HCT116 (cell line): ENCODE measurements around the gene PTP4A2. TPM values are rescaled to one million over a fixed set of nuclear protein-coding genes. Genes with fewer than 3 reads are reported as not detected.

Experiments
- ATAC-seq: fragments of 200-7000 bp; cut with Tn5 transposase; 2 replicates; pipeline ENCODE4 v1.9.1; 2020; ENCODE audit warnings: mild to moderate bottlenecking, moderate library complexity
- BruUV-seq: library from RNA; stranded (reverse); fragments of 400-500 nt; replicated peaks from 2 replicates; lab custom pipeline; 2021; lab: Mats Ljungman, UMichigan
- CTCF ChIA-PET: fragments of 300-600 bp; sonication (Branson Sonifier 250); formaldehyde crosslinking; loops from one replicate; lab custom pipeline; 2021; ENCODE audit warnings: antibody characterized with exemption; lab: Charles Lee
- POLR2A ChIA-PET: fragments of 300-600, 350-600 bp; sonication (Branson Sonifier 250); formaldehyde crosslinking; loops from one replicate; lab custom pipeline; 2021; ENCODE audit warnings: antibody characterized with exemption; lab: Charles Lee
- RAD21 ChIA-PET, 2 experiments: fragments of 300-600 bp; sonication (Branson Sonifier 250); formaldehyde crosslinking; loops; one replicate each; lab custom pipeline; 2023; ENCODE audit warnings: low total read pairs in 2 of 2; ENCODE audit not compliant: uncharacterized antibody in 2 of 2, unreplicated experiment in 2 of 2, low non-redundant PET in 1 of 2; lab: Charles Lee
- DNase-seq: peaks from one replicate; pipeline ENCODE4 v3.0.0-alpha.2; 2010; ENCODE audit warnings: low read depth, low spot score
- H2AFZ ChIP-seq: fragments of 200-600 bp; shearing (Covaris generic), sonication (generic); 2 replicates; pipeline ENCODE4 v1.6.1; 2017; ENCODE audit warnings: low read depth, mixed run types, mixed read lengths, antibody characterized with exemption, low read length; ENCODE audit not compliant: poor library complexity, severe bottlenecking
- H3K27ac ChIP-seq: 2 replicates; pipeline ENCODE4 v1.5.1; 2012; ENCODE audit warnings: low read depth, low read length
- H3K27me3 ChIP-seq: fragments of 200-600 bp; sonication (generic); 2 replicates; pipeline ENCODE4 v1.6.1; 2016; ENCODE audit warnings: mixed run types, low read length, mixed read lengths; ENCODE audit not compliant: insufficient read depth
- H3K36me3 ChIP-seq, 2 experiments: fragments of 200-500 bp in 1 of 2; fragments of 200-600 bp in 1 of 2; sonication (Bioruptor generic) in 1 of 2; sonication (generic) in 1 of 2; 2 replicates each; pipeline versions ENCODE4 v1.5.1 to v1.6.1; 2014 to 2016; ENCODE audit warnings: low read length in 2 of 2, inconsistent platforms in 1 of 2, mixed read lengths in 1 of 2, mixed run types in 1 of 2; ENCODE audit not compliant: insufficient read depth in 2 of 2, control insufficient read depth in 1 of 2
- H3K4me1 ChIP-seq, 2 experiments: fragments of 200-600 bp in 1 of 2; sonication (generic) in 1 of 2; 2 replicates each; pipeline versions ENCODE4 v1.5.1 to v1.6.1; 2012 to 2017; ENCODE audit warnings: low read length in 2 of 2, inconsistent platforms in 1 of 2, mild to moderate bottlenecking in 1 of 2, mixed read lengths in 1 of 2, mixed run types in 1 of 2, moderate library complexity in 1 of 2; ENCODE audit not compliant: insufficient read depth in 2 of 2, control insufficient read depth in 1 of 2
- H3K4me2 ChIP-seq: fragments of 200-600 bp; sonication (generic); 2 replicates; pipeline ENCODE4 v1.6.1; 2017; ENCODE audit warnings: mixed run types, low read length, mixed read lengths
- H3K4me3 ChIP-seq, 2 experiments: fragments of 200-600 bp in 1 of 2; sonication (generic) in 1 of 2; replicated peaks in 1 of 2; 2 replicates each; pipeline ENCODE4 v1.5.1; 2011 to 2016; ENCODE audit warnings: low read length in 2 of 2, control low read depth in 1 of 2, low read depth in 1 of 2, mild to moderate bottlenecking in 1 of 2, mixed read lengths in 1 of 2, mixed run types in 1 of 2
- H3K79me2 ChIP-seq: fragments of 200-600 bp; sonication (generic); 2 replicates; pipeline ENCODE4 v1.6.1; 2017; ENCODE audit warnings: mild to moderate bottlenecking, mixed run types, low read length, moderate library complexity, mixed read lengths; ENCODE audit not compliant: insufficient read depth
- H3K9ac ChIP-seq: fragments of 200-600 bp; sonication (generic); 2 replicates; pipeline ENCODE4 v1.6.1; 2016; ENCODE audit warnings: low read length, mixed read lengths
- H3K9me2 ChIP-seq: fragments of 200-600 bp; sonication (generic), shearing (Covaris generic); 2 replicates; pipeline ENCODE4 v1.6.1; 2017; ENCODE audit warnings: mixed run types, mild to moderate bottlenecking, moderate library complexity; ENCODE audit not compliant: insufficient read depth
- H3K9me3 ChIP-seq, 2 experiments: fragments of 200-500 bp in 1 of 2; fragments of 200-600 bp in 1 of 2; sonication (Bioruptor generic) in 1 of 2; sonication (generic) in 1 of 2; 2 replicates each; pipeline ENCODE4 v1.6.1; 2014 to 2017; ENCODE audit warnings: low read length in 2 of 2, mixed read lengths in 2 of 2, inconsistent platforms in 1 of 2, low read depth in 1 of 2, mild to moderate bottlenecking in 1 of 2, mixed run types in 1 of 2, moderate library complexity in 1 of 2; ENCODE audit not compliant: control insufficient read depth in 1 of 2, insufficient read depth in 1 of 2
- H4K20me1 ChIP-seq: fragments of 200-600 bp; sonication (generic), shearing (Covaris generic); 2 replicates; pipeline ENCODE4 v1.6.1; 2017; ENCODE audit warnings: mixed run types, mild to moderate bottlenecking, moderate library complexity; ENCODE audit not compliant: insufficient read depth
- CBX3 ChIP-seq: IDR thresholded peaks from 2 replicates; pipeline ENCODE4 v1.6.1; 2012; ENCODE audit warnings: low read depth
- EGR1 ChIP-seq: IDR thresholded peaks from 2 replicates; pipeline ENCODE4 v1.6.1; 2012; ENCODE audit warnings: low read depth
- ELF1 ChIP-seq: IDR thresholded peaks from 2 replicates; pipeline ENCODE4 v1.6.1; 2012; ENCODE audit warnings: low read depth, borderline replicate concordance
- FOSL1 ChIP-seq: IDR thresholded peaks from 2 replicates; pipeline ENCODE4 v1.6.1; 2012; ENCODE audit warnings: low read depth
- POLR2A ChIP-seq: IDR thresholded peaks from 2 replicates; pipeline ENCODE4 v1.7.0; 2011; ENCODE audit warnings: borderline replicate concordance; ENCODE audit not compliant: insufficient read depth, insufficient read length; ENCODE audit errors: extremely low read depth
- REST ChIP-seq: IDR thresholded peaks from 2 replicates; pipeline ENCODE4 v1.6.1; 2012; ENCODE audit warnings: low read depth
- SIN3A ChIP-seq: IDR thresholded peaks from 2 replicates; pipeline ENCODE4 v1.6.1; 2012; ENCODE audit warnings: low read depth
- SP1 ChIP-seq: IDR thresholded peaks from 2 replicates; pipeline ENCODE4 v1.6.1; 2012; ENCODE audit warnings: low read depth
- SRF ChIP-seq: IDR thresholded peaks from 2 replicates; pipeline ENCODE4 v1.6.1; 2012; ENCODE audit warnings: low read depth
- YY1 ChIP-seq: IDR thresholded peaks from 2 replicates; pipeline ENCODE4 v1.6.1; 2011; ENCODE audit warnings: low read length, low read depth, moderate library complexity, mild to moderate bottlenecking; ENCODE audit not compliant: insufficient replicate concordance; ENCODE audit errors: extremely low read depth
- intact Hi-C: fragments of 100-400 bp; cut with micrococcal nuclease; formaldehyde crosslinking; loops from 2 replicates; pipeline ENCODE4 v1.10.0; 2022
- total RNA-seq: library from RNA; stranded (reverse); gene quantifications from one replicate; pipeline ENCODE4 v1.2.1, GENCODE V29; 2021; ENCODE audit not compliant: unreplicated experiment
- TF ChIP-seq, protein P1 (sequence below), 3 experiments: fragments of 200-600 bp in 1 of 3; sonication (generic) in 1 of 3; IDR thresholded peaks in 2 of 3; conservative IDR thresholded peaks in 1 of 3; 2 replicates each; pipeline ENCODE4 v1.5.1; 2012 to 2017; ENCODE audit warnings: low read depth in 2 of 3, low read length in 2 of 3, antibody characterized with exemption in 1 of 3, borderline replicate concordance in 1 of 3, control low read depth in 1 of 3, mild to moderate bottlenecking in 1 of 3, mixed read lengths in 1 of 3, mixed run types in 1 of 3, moderate library complexity in 1 of 3; ENCODE audit not compliant: insufficient read depth in 1 of 3

PTP4A2 gene
- total RNA-seq, 1 experiment from 2014 or later, result 267 TPM

GRCh38 chr1:31874942-31875341 is 63.2 kb downstream of the PTP4A2 start (continued):
- TF ChIP-seq SP1 (no peak), CBX3 (no peak), REST (no peak), POLR2A (no peak), SIN3A (no peak), FOSL1 (no peak), EGR1 (no peak), SRF (no peak), ELF1 (no peak), YY1 (no peak)

GRCh38 chr1:31872658-31873636 is 65.2 kb downstream of the PTP4A2 start:
- no peak for TF ChIP-seq ELF1
- TF ChIP-seq, protein P1, sequence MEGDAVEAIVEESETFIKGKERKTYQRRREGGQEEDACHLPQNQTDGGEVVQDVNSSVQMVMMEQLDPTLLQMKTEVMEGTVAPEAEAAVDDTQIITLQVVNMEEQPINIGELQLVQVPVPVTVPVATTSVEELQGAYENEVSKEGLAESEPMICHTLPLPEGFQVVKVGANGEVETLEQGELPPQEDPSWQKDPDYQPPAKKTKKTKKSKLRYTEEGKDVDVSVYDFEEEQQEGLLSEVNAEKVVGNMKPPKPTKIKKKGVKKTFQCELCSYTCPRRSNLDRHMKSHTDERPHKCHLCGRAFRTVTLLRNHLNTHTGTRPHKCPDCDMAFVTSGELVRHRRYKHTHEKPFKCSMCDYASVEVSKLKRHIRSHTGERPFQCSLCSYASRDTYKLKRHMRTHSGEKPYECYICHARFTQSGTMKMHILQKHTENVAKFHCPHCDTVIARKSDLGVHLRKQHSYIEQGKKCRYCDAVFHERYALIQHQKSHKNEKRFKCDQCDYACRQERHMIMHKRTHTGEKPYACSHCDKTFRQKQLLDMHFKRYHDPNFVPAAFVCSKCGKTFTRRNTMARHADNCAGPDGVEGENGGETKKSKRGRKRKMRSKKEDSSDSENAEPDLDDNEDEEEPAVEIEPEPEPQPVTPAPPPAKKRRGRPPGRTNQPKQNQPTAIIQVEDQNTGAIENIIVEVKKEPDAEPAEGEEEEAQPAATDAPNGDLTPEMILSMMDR (IDR thresholded peaks at IDR 0.05 in 2 of 3, conservative IDR thresholded peaks at IDR 0.05 in 1 of 3; ENCODE audit: borderline replicate concordance in 1 of 3, insufficient read depth in 1 of 3, low read depth in 2 of 3, low read length in 2 of 3), result no peak

More at GRCh38 chr1:31872658-31873636, 65.2 kb downstream of the PTP4A2 start:
- CTCF ChIA-PET, result no interaction called here
- Histone ChIP-seq H3K4me1 (no peaks in the 10 kb centered on the region), H2AFZ (no peak overlapping the region), H4K20me1 (no peaks in the 10 kb centered on the region), H3K9me2 (no peaks in the 10 kb centered on the region), H3K36me3 (no peaks in the 10 kb centered on the region), H3K27ac (no peak overlapping the region), H3K27me3 (no peaks in the 10 kb centered on the region), H3K4me3 (no peak overlapping the region), H3K9ac (no peak overlapping the region), H3K4me2 (no peak overlapping the region), H3K79me2 (no peaks in the 10 kb centered on the region), H3K9me3 (no peaks in the 10 kb centered on the region)
- ATAC-seq, result no peak
- POLR2A ChIA-PET, result no interaction called here
- intact Hi-C loops, result no loop called here
- no peak for DNase-seq
- RAD21 ChIA-PET, result no interaction called here
- no TSS peak for BruUV-seq
